ENCODE data around the gene SPATA3. TPM values are rescaled to one million over a fixed set of nuclear protein-coding genes. Genes with fewer than 3 reads are reported as not detected.
A peak's percentile ranks its signal among the peaks of the same experiment; 100 is the strongest.

Gene SPATA3
- total and polyA plus RNA-seq, 2 of the 13 experiments (the other 11 are each of a cell fraction or from before 2014, with no cell fraction given), result not detected

- peak; percentile 19; the same call in 1 of the 2 replicates for TF ChIP-seq ZNF607 (CRISPR knock-in tag; IDR thresholded peaks at IDR 0.05; ENCODE audit: borderline replicate concordance)
- TF ChIP-seq ZMAT5 (CRISPR knock-in tag; IDR thresholded peaks at IDR 0.05; ENCODE audit: borderline replicate concordance, low read depth), result no peak
- TF ChIP-seq EHMT2 (IDR thresholded peaks at IDR 0.05; ENCODE audit: borderline replicate concordance, low read depth, low read length), result no peak
- TF ChIP-seq PCBP1 (IDR thresholded peaks at IDR 0.05; ENCODE audit: borderline replicate concordance, low read depth, low read length), result no peak
- TF ChIP-seq, protein P1, sequence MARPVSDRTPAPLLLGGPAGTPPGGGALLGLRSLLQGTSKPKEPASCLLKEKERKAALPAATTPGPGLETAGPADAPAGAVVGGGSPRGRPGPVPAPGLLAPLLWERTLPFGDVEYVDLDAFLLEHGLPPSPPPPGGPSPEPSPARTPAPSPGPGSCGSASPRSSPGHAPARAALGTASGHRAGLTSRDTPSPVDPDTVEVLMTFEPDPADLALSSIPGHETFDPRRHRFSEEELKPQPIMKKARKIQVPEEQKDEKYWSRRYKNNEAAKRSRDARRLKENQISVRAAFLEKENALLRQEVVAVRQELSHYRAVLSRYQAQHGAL (CRISPR knock-in tag; IDR thresholded peaks at IDR 0.05; ENCODE audit: not compliant biosample characterization), result no peak
- TF ChIP-seq, protein P2, sequence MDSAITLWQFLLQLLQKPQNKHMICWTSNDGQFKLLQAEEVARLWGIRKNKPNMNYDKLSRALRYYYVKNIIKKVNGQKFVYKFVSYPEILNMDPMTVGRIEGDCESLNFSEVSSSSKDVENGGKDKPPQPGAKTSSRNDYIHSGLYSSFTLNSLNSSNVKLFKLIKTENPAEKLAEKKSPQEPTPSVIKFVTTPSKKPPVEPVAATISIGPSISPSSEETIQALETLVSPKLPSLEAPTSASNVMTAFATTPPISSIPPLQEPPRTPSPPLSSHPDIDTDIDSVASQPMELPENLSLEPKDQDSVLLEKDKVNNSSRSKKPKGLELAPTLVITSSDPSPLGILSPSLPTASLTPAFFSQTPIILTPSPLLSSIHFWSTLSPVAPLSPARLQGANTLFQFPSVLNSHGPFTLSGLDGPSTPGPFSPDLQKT (CRISPR knock-in tag; IDR thresholded peaks at IDR 0.05; ENCODE audit: borderline replicate concordance), result no peak
- TF ChIP-seq MZF1 (CRISPR knock-in tag; IDR thresholded peaks at IDR 0.05; ENCODE audit: borderline replicate concordance), result no peak
- TF ChIP-seq RFX1 (IDR thresholded peaks at IDR 0.05), result no peak
- peak; percentile 48; the same call in 1 of the 2 replicates for TF ChIP-seq HNRNPL (IDR thresholded peaks at IDR 0.05; ENCODE audit: low read depth, low read length)
- no peak for TF ChIP-seq TEAD3 (CRISPR knock-in tag; optimal IDR thresholded peaks at IDR 0.05; ENCODE audit: borderline replicate concordance)
- TF ChIP-seq, protein P3, sequence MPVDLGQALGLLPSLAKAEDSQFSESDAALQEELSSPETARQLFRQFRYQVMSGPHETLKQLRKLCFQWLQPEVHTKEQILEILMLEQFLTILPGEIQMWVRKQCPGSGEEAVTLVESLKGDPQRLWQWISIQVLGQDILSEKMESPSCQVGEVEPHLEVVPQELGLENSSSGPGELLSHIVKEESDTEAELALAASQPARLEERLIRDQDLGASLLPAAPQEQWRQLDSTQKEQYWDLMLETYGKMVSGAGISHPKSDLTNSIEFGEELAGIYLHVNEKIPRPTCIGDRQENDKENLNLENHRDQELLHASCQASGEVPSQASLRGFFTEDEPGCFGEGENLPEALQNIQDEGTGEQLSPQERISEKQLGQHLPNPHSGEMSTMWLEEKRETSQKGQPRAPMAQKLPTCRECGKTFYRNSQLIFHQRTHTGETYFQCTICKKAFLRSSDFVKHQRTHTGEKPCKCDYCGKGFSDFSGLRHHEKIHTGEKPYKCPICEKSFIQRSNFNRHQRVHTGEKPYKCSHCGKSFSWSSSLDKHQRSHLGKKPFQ (CRISPR knock-in tag; IDR thresholded peaks at IDR 0.05; ENCODE audit: insufficient replicate concordance), result no peak
- TF ChIP-seq, protein P4, sequence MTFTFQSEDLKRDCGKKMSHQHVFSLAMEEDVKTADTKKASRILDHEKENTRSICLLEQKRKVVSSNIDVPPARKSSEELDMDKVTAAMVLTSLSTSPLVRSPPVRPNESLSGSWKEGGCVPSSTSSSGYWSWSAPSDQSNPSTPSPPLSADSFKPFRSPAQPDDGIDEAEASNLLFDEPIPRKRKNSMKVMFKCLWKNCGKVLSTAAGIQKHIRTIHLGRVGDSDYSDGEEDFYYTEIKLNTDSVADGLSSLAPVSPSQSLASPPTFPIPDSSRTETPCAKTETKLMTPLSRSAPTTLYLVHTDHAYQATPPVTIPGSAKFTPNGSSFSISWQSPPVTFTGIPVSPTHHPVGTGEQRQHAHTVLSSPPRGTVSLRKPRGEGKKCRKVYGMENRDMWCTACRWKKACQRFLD (CRISPR knock-in tag; IDR thresholded peaks at IDR 0.05; ENCODE audit: borderline replicate concordance), result no peak
- no peak for TF ChIP-seq KLF15 (CRISPR knock-in tag; IDR thresholded peaks at IDR 0.05; ENCODE audit: borderline replicate concordance)
- TF ChIP-seq ZNF256 (CRISPR knock-in tag; conservative IDR thresholded peaks at IDR 0.05), result no peak
- no peak for TF ChIP-seq ZBTB7B (CRISPR knock-in tag; IDR thresholded peaks at IDR 0.05)
- TF ChIP-seq TFDP1 (CRISPR knock-in tag; IDR thresholded peaks at IDR 0.05; ENCODE audit: borderline replicate concordance), result no peak
- TF ChIP-seq, protein P5, sequence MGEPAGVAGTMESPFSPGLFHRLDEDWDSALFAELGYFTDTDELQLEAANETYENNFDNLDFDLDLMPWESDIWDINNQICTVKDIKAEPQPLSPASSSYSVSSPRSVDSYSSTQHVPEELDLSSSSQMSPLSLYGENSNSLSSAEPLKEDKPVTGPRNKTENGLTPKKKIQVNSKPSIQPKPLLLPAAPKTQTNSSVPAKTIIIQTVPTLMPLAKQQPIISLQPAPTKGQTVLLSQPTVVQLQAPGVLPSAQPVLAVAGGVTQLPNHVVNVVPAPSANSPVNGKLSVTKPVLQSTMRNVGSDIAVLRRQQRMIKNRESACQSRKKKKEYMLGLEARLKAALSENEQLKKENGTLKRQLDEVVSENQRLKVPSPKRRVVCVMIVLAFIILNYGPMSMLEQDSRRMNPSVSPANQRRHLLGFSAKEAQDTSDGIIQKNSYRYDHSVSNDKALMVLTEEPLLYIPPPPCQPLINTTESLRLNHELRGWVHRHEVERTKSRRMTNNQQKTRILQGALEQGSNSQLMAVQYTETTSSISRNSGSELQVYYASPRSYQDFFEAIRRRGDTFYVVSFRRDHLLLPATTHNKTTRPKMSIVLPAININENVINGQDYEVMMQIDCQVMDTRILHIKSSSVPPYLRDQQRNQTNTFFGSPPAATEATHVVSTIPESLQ (CRISPR knock-in tag; conservative IDR thresholded peaks at IDR 0.05), result no peak
- no peak for TF ChIP-seq ZFP36L2 (CRISPR knock-in tag; IDR thresholded peaks at IDR 0.05)
These were observed 45.3 kb downstream of the SPATA3 start (continued) for GRCh38 chr2:231041061-231041689.
